ENCODE data around the gene CWH43.

DNA sequence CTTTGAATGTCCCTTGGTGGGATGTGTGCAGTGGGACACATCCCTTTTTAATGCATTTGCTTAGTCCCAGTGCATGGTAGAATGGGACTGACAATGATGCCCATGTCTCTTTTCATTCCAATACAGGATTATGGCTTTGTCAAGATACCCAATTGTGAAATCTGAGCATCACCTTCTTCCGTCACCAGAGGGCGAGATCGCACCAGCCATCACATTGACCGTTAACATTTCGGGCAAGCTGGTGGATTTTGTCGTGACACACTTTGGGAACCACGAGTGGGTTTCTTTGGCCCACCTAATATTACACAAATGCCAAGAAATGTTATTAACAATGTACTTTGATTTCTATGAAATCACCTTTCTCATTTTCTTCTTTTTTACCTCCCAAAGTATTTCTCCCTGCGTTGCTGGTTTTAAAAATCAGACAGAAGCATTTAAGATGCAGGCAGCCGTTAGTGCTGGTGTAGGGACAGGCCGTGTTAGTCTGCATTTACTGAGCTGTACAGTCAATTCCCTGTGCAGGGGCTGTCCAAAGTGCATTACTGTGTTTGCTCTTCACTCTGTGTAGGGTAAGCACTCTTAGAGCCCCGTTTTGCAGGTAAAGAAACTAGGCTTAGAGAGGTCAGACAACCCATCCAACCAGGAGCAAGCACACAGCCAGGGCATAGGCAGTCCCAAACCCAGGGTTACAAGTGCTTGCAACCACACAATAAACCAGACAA is 46.5 kb downstream of the CWH43 start:
- TF ChIP-seq CTCF (IDR thresholded peaks at IDR 0.05) (peak in 2 of 5 experiments; percentile 7 to 9), POLR2A (IDR thresholded peaks at IDR 0.05) (no peak)
